H9 (cell line): Measurements from ENCODE around the gene TNFRSF6B. TPM values are rescaled to one million over a fixed set of nuclear protein-coding genes. Genes with fewer than 3 reads are reported as not detected.

Experiments used
- DNase-seq: peaks from one replicate; pipeline ENCODE4 v3.0.0-alpha.2; 2017
- H2AFZ ChIP-seq: one replicate; pipeline ENCODE4 v1.6.1; 2013; ENCODE audit warnings: mild to moderate bottlenecking, low read length, control low read depth, moderate library complexity
- H2AK5ac ChIP-seq: 2 replicates; pipeline ENCODE4 v1.6.1; 2013; ENCODE audit warnings: low read length, control low read depth, mixed read lengths; ENCODE audit not compliant: insufficient read length
- H2BK120ac ChIP-seq: one replicate; pipeline ENCODE4 v1.6.1; 2013; ENCODE audit warnings: low read depth, mild to moderate bottlenecking, low read length, control low read depth, inconsistent platforms; ENCODE audit not compliant: poor library complexity, severe bottlenecking
- H2BK12ac ChIP-seq: 2 replicates; pipeline ENCODE4 v1.6.1; 2013; ENCODE audit warnings: low read length, control low read depth, mixed read lengths, low read depth; ENCODE audit not compliant: insufficient read length
- H2BK15ac ChIP-seq: 2 replicates; pipeline ENCODE4 v1.6.1; 2013; ENCODE audit warnings: low read depth, low read length, control low read depth
- H2BK20ac ChIP-seq: one replicate; pipeline ENCODE4 v1.6.1; 2013; ENCODE audit warnings: low read depth, mild to moderate bottlenecking, low read length, control low read depth, inconsistent platforms; ENCODE audit not compliant: poor library complexity, severe bottlenecking
- H2BK5ac ChIP-seq: 2 replicates; pipeline ENCODE4 v1.6.1; 2013; ENCODE audit warnings: low read length, control low read depth, mixed read lengths; ENCODE audit not compliant: insufficient read length
- H3K14ac ChIP-seq: 2 replicates; pipeline ENCODE4 v1.6.1; 2013; ENCODE audit warnings: low read length, control low read depth; ENCODE audit not compliant: insufficient read depth
- H3K18ac ChIP-seq: 2 replicates; pipeline ENCODE4 v1.6.1; 2013; ENCODE audit warnings: low read depth, mild to moderate bottlenecking, mixed read lengths, low read length, control low read depth; ENCODE audit not compliant: insufficient read length
- H3K23ac ChIP-seq: 2 replicates; pipeline ENCODE4 v1.6.1; 2013; ENCODE audit warnings: low read length, control low read depth, mixed read lengths, low read depth; ENCODE audit not compliant: insufficient read length
- H3K23me2 ChIP-seq: 2 replicates; pipeline ENCODE4 v1.6.1; 2013; ENCODE audit warnings: low read depth, mild to moderate bottlenecking, mixed read lengths, low read length, control low read depth; ENCODE audit not compliant: insufficient read length, poor library complexity, severe bottlenecking
- H3K27ac ChIP-seq: 2 replicates; pipeline ENCODE4 v1.5.1; 2013; ENCODE audit warnings: low read length, control low read depth, mixed read lengths, low read depth; ENCODE audit not compliant: insufficient read length
- H3K27me3 ChIP-seq: 2 replicates; pipeline ENCODE4 v1.6.1; 2013; ENCODE audit warnings: low read length, control low read depth, inconsistent platforms; ENCODE audit not compliant: insufficient read depth
- H3K4ac ChIP-seq: 2 replicates; pipeline ENCODE4 v1.6.1; 2013; ENCODE audit warnings: low read depth, mild to moderate bottlenecking, control low read depth, inconsistent platforms, low read length, moderate library complexity
- H3K4me1 ChIP-seq: 2 replicates; pipeline ENCODE4 v1.6.1; 2013; ENCODE audit warnings: low read length, control low read depth, inconsistent platforms; ENCODE audit not compliant: insufficient read depth
- H3K4me2 ChIP-seq: 2 replicates; pipeline ENCODE4 v1.6.1; 2013; ENCODE audit warnings: low read length, control low read depth, mixed read lengths; ENCODE audit not compliant: insufficient read length, insufficient read depth
- H3K56ac ChIP-seq: 2 replicates; pipeline ENCODE4 v1.6.1; 2013; ENCODE audit warnings: low read depth, mild to moderate bottlenecking, mixed read lengths, low read length, control low read depth; ENCODE audit not compliant: insufficient read length
- H3K79me1 ChIP-seq: 2 replicates; pipeline ENCODE4 v1.6.1; 2013; ENCODE audit warnings: low read depth, mild to moderate bottlenecking, moderate library complexity, low read length, control low read depth, inconsistent platforms; ENCODE audit not compliant: insufficient read depth, poor library complexity, severe bottlenecking
- H3K79me2 ChIP-seq: 2 replicates; pipeline ENCODE4 v1.6.1; 2013; ENCODE audit warnings: low read length, control low read depth, inconsistent platforms; ENCODE audit not compliant: insufficient read depth
- H3K9ac ChIP-seq: 2 replicates; pipeline ENCODE4 v1.6.1; 2013; ENCODE audit warnings: low read length, control low read depth, mixed read lengths; ENCODE audit not compliant: insufficient read length; ENCODE audit errors: extremely low read depth
- H3K9me3 ChIP-seq: one replicate; pipeline ENCODE4 v1.6.1; 2013; ENCODE audit warnings: low read depth, low read length, inconsistent platforms; ENCODE audit not compliant: control insufficient read depth
- H3T11ph ChIP-seq: one replicate; pipeline ENCODE4 v1.6.1; 2013; ENCODE audit warnings: mild to moderate bottlenecking, low read length, control low read depth, inconsistent platforms
- H4K20me1 ChIP-seq: one replicate; pipeline ENCODE4 v1.6.1; 2013; ENCODE audit not compliant: control insufficient read depth, insufficient read length, insufficient read depth
- H4K5ac ChIP-seq: 2 replicates; pipeline ENCODE4 v1.6.1; 2013; ENCODE audit warnings: low read depth, mild to moderate bottlenecking, mixed read lengths, low read length, control low read depth; ENCODE audit not compliant: insufficient read length
- H4K8ac ChIP-seq: replicated peaks from 2 replicates; pipeline ENCODE4 v1.6.1; 2013; ENCODE audit warnings: low read length, control low read depth, mixed read lengths, low read depth; ENCODE audit not compliant: insufficient read length
- H4K91ac ChIP-seq: 2 replicates; pipeline ENCODE4 v1.6.1; 2013; ENCODE audit warnings: low read depth, mild to moderate bottlenecking, moderate library complexity, mixed read lengths, low read length, control low read depth; ENCODE audit not compliant: insufficient read length
- H3K27ac Mint-ChIP-seq, 3 experiments: 2 replicates in 2 of 3; 3 replicates in 1 of 3; pipeline ENCODE4 v1.8.0; 2020 to 2021; ENCODE audit warnings: mixed read lengths in 3 of 3, mild to moderate bottlenecking in 1 of 3, moderate library complexity in 1 of 3
- H3K27me3 Mint-ChIP-seq: 2 replicates; pipeline ENCODE4 v1.8.0; 2021; ENCODE audit warnings: low read depth, mild to moderate bottlenecking, moderate library complexity, mixed read lengths
- H3K36me3 Mint-ChIP-seq, 3 experiments: 2 replicates in 2 of 3; 3 replicates in 1 of 3; pipeline ENCODE4 v1.8.0; 2020 to 2021; ENCODE audit warnings: low read depth in 3 of 3, mixed read lengths in 3 of 3; ENCODE audit not compliant: insufficient read depth in 1 of 3
- H3K4me1 Mint-ChIP-seq, 2 experiments: 2 replicates each; pipeline ENCODE4 v1.8.0; 2020; ENCODE audit warnings: mixed read lengths in 2 of 2
- H3K4me3 Mint-ChIP-seq, 2 experiments: 2 replicates in 1 of 2; 3 replicates in 1 of 2; pipeline ENCODE4 v1.8.0; 2020 to 2021; ENCODE audit warnings: mild to moderate bottlenecking in 2 of 2, mixed read lengths in 2 of 2, moderate library complexity in 1 of 2
- H3K9me3 Mint-ChIP-seq, 2 experiments: 2 replicates in 1 of 2; 3 replicates in 1 of 2; pipeline ENCODE4 v1.8.0; 2020; ENCODE audit warnings: mild to moderate bottlenecking in 2 of 2, mixed read lengths in 2 of 2, moderate library complexity in 1 of 2
- CTCF ChIP-seq: fragments of 200-600 bp; sonication (generic); conservative IDR thresholded peaks from 3 replicates; pipeline ENCODE4 v1.8.0; 2021; ENCODE audit warnings: antibody characterized with exemption, mild to moderate bottlenecking
- WGBS: extraction: QIAGEN DNeasy Blood & Tissue Kit; methylation state at CpG from one replicate; pipeline ENCODE4 v1.1.7; 2013; ENCODE audit warnings: missing lambda C conversion rate, low lambda C conversion rate, mixed read lengths; ENCODE audit not compliant: insufficient read length; ENCODE audit errors: extremely low coverage; 5-methylcytosine and 5-hydroxymethylcytosine counted together
- total RNA-seq: library from RNA; stranded (reverse); gene quantifications from 2 replicates; pipeline ENCODE4 v1.2.1, GENCODE V29; 2021

The TNFRSF6B gene
- total RNA-seq, 1 experiment from 2014 or later, result not detected

- Histone ChIP-seq H3K27ac (no peak overlapping the region), H3K23ac (no peak overlapping the region), H3K23me2 (peaks cover 12% of the 10 kb centered on the region), H4K20me1 (no peaks in the 10 kb centered on the region), H4K5ac (no peak overlapping the region), H3K14ac (no peak overlapping the region), H3K27me3 (no peaks in the 10 kb centered on the region), H3K79me1 (peaks cover 4% of the 10 kb centered on the region), H3K4me2 (no peak overlapping the region), H2BK5ac (no peak overlapping the region), H2BK120ac (no peak overlapping the region), H3K4me1 (no peaks in the 10 kb centered on the region), H3K56ac (no peak overlapping the region), H2AFZ (no peak overlapping the region), H3T11ph (no peak overlapping the region), H2BK15ac (no peak overlapping the region), H4K8ac (no peak overlapping the region), H2BK12ac (no peak overlapping the region), H2AK5ac (no peak overlapping the region), H2BK20ac (no peak overlapping the region), H3K9me3 (no peaks in the 10 kb centered on the region), H3K4ac (no peak overlapping the region), H3K79me2 (peaks cover 7% of the 10 kb centered on the region; the same call in 1 of the 2 replicates), H3K9ac (no peak overlapping the region), H3K18ac (no peak overlapping the region), H4K91ac (no peak overlapping the region)
- H3K4me1 Mint-ChIP-seq, result peaks cover 8 to 16% of the 10 kb centered on the region in 2 experiments
- no peak overlapping the region for H3K27ac Mint-ChIP-seq
- no peak overlapping the region for H3K4me3 Mint-ChIP-seq
- TF ChIP-seq CTCF, result no peak
- no peaks in the 10 kb centered on the region for H3K27me3 Mint-ChIP-seq
- H3K36me3 Mint-ChIP-seq, result peaks cover 25 to 38% (median 37%) of the 10 kb centered on the region in 3 experiments
- no peak for DNase-seq
- WGBS, result no CpG with 5 or more reads among the region's 6 CpGs
- H3K9me3 Mint-ChIP-seq, result no peaks in the 10 kb centered on the region
Observed at GRCh38 chr20:63704749-63705117, 8.3 kb downstream of the TNFRSF6B start.
